Peyer's patch (tissue), 4 donors: ENCODE data around the gene C11orf91. TPM values are rescaled to one million over a fixed set of nuclear protein-coding genes. Genes with fewer than 3 reads are reported as not detected.

Experiments used
- DNase-seq, 3 donors: peaks; one replicate each; pipeline ENCODE4 v3.0.0-alpha.2; 2017 to 2019
- H3K27ac ChIP-seq, 4 donors: fragments of 200-600 bp; sonication (generic); one replicate each; pipeline ENCODE4 v1.5.1; 2016 to 2019
- H3K27me3 ChIP-seq, 2 donors: fragments of 200-600 bp; sonication (generic); one replicate each; pipeline ENCODE4 v1.5.1; 2019
- H3K36me3 ChIP-seq, 3 donors: fragments of 200-600 bp; sonication (generic); one replicate each; pipeline ENCODE4 v1.5.1; 2016 to 2019
- H3K4me1 ChIP-seq, 4 donors: fragments of 200-600 bp; sonication (generic); one replicate each; pipeline ENCODE4 v1.5.1; 2016 to 2019
- H3K4me3 ChIP-seq, 4 donors: fragments of 200-600 bp; sonication (generic); 1 replicate in 3 of 4; 2 replicates in 1 of 4; pipeline ENCODE4 v1.5.1; 2016 to 2019; ENCODE audit warnings: mild to moderate bottlenecking in 1 of 4
- H3K9me3 ChIP-seq, 4 donors: fragments of 200-600 bp; sonication (generic); one replicate each; pipeline ENCODE4 v1.5.1; 2016 to 2019; ENCODE audit warnings: mild to moderate bottlenecking in 1 of 4
- CTCF ChIP-seq, 6 experiments: fragments of 450-650 bp in 4 of 6; fragments of 200-600 bp in 2 of 6; sonication (generic) in 1 of 6; IDR thresholded peaks; one replicate each; pipeline ENCODE4 v1.5.1; 2017 to 2019; ENCODE audit warnings: antibody characterized with exemption in 6 of 6, mild to moderate bottlenecking in 3 of 6, moderate library complexity in 1 of 6
- POLR2A ChIP-seq, 2 donors: fragments of 450-650 bp; IDR thresholded peaks; one replicate each; pipeline ENCODE4 v1.5.1; 2017; ENCODE audit warnings: antibody characterized with exemption in 2 of 2, mild to moderate bottlenecking in 2 of 2, moderate library complexity in 2 of 2
- total RNA-seq, 4 donors: library from RNA; depleted of rRNA; stranded (reverse); fragments of >200 nt; gene quantifications; one replicate each; pipeline ENCODE4 v1.1.0, GENCODE V29; 2016

C11orf91 gene
- total RNA-seq, 4 donors from 2014 or later: not detected

- no peaks in the 10 kb centered on the region for H3K27me3 ChIP-seq
- no peaks in the 10 kb centered on the region for H3K9me3 ChIP-seq
- no peak overlapping the region for H3K27ac ChIP-seq
- H3K4me1 ChIP-seq: no peaks in the 10 kb centered on the region
- H3K36me3 ChIP-seq: no peaks in the 10 kb centered on the region
- DNase-seq: no peak
- TF ChIP-seq CTCF (IDR thresholded peaks at IDR 0.05) (no peak), POLR2A (IDR thresholded peaks at IDR 0.05) (no peak)
- H3K4me3 ChIP-seq: no peak overlapping the region
Observed at GRCh38 chr11:33669598-33670249, 30.9 kb downstream of the C11orf91 start.

- Histone ChIP-seq H3K9me3 (no peaks in the 10 kb centered on the region), H3K4me3 (no peak overlapping the region), H3K27ac (no peak overlapping the region), H3K36me3 (no peaks in the 10 kb centered on the region), H3K27me3 (no peaks in the 10 kb centered on the region), H3K4me1 (no peaks in the 10 kb centered on the region)
- DNase-seq: no peak
- no peak for TF ChIP-seq CTCF (IDR thresholded peaks at IDR 0.05)
- TF ChIP-seq POLR2A (IDR thresholded peaks at IDR 0.05): no peak
Observed at GRCh38 chr11:33668951-33669596, 31.6 kb downstream of the C11orf91 start.

DNA sequence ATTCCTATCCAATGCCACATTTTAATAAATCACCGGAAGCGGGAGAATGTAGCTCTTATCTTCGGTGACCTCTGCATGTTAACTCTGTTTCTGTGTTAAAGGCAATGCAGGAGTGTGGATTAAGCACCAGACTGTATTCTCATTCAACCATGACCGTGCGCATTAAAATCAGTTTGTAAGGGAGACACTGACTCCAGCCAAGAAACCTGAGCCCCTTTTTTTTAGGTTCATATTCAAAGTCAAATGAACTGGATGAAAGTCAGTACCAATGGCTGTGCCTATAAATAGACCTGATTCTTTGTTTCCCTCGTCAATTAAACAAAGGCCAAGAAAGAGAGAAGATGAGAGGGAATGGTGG, 32.2 kb downstream of the C11orf91 start:
- Histone ChIP-seq H3K4me3 (no peak overlapping the region), H3K9me3 (no peaks in the 10 kb centered on the region), H3K27me3 (no peaks in the 10 kb centered on the region), H3K36me3 (no peaks in the 10 kb centered on the region), H3K27ac (no peak overlapping the region), H3K4me1 (no peaks in the 10 kb centered on the region)
- TF ChIP-seq POLR2A (IDR thresholded peaks at IDR 0.05): no peak
- no peak for TF ChIP-seq CTCF (IDR thresholded peaks at IDR 0.05)
- no peak for DNase-seq

DNA sequence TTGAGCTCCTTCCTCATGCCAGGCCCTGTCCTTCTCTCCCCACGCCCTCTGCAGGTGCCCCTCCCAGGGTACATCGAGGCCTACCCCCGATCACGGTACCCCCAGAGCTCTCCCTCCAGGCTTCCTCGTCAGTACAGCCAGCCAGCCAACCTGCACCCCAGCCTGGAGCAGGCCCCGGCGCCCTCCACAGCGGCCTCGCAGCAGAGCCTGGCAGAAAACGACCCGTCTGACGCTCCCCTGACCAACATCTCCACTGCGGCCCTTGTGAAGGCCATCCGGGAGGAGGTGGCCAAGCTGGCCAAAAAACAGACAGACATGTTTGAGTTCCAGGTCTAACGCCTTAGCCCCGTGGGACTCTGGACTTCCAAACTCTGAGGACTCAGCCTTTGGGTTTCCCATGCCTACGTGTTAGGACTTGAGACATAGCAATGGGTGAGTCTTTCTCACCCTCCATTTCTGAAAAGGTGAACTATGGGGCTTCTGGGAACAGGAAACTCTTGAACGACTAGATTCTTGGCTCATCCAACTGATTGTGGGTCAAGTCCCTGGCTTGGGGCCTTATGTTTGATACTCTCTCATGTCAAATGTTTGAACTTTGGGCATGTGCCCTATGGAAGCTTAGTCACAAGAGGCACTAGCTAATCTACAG, 32.7 kb downstream of the C11orf91 start:
- TF ChIP-seq POLR2A (IDR thresholded peaks at IDR 0.05) (no peak), CTCF (IDR thresholded peaks at IDR 0.05) (no peak)
- DNase-seq: no peak
- H3K4me3 ChIP-seq: no peak overlapping the region
- no peak overlapping the region for H3K27ac ChIP-seq
- no peaks in the 10 kb centered on the region for H3K4me1 ChIP-seq
- no peaks in the 10 kb centered on the region for H3K27me3 ChIP-seq
- no peaks in the 10 kb centered on the region for H3K36me3 ChIP-seq
- no peaks in the 10 kb centered on the region for H3K9me3 ChIP-seq

DNA sequence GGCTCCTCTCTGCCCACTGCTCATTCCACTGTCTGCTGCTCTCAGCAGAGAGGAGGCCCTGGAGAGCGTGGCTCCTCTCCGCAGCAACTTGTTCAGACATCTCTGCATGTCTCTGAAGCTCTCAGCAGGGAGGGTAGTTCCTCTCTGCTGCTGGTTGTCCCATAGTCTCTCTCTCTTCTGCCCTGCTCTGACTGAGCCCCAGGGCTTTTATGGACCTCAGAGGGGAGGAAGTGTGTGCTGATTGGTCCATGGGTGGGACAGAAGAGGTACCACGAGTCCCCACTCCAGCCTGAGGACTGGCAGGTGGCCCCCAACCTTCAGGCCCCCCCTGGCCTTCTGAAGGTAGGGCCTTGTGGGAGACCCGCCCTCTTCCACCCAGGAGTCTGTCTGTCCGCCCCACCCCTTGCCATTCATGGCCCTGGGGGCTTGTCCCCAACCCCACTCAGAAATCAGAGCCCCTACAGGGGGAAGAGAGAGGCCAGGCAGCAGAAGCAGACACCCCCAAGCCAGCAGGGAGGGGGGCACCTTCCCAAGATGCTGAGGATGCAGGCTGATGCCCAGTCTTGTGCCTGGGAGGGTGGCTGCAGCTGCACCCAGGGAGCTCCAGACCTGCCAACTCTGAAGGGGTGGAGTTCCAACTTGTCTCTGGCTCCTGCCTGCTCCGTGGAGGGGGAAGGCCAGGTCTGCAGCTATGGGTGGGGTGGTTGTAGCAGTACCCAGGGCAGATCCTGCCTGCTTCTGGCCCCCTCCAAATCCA, 35.1 kb downstream of the C11orf91 start:
- TF ChIP-seq CTCF (IDR thresholded peaks at IDR 0.05) (no peak), POLR2A (IDR thresholded peaks at IDR 0.05) (no peak)
- Histone ChIP-seq H3K27ac (no peak overlapping the region), H3K4me3 (no peak overlapping the region), H3K36me3 (no peaks in the 10 kb centered on the region), H3K4me1 (no peaks in the 10 kb centered on the region), H3K27me3 (no peaks in the 10 kb centered on the region), H3K9me3 (no peaks in the 10 kb centered on the region)
- no peak for DNase-seq
